SK-N-SH (cell line): Measurements from ENCODE around the gene PHLPP1. TPM values are rescaled to one million over a fixed set of nuclear protein-coding genes. Genes with fewer than 3 reads are reported as not detected.
A peak's percentile ranks its signal among the peaks of the same experiment; 100 is the strongest.

ENCODE experiments used
- CTCF ChIA-PET: fragments of 300-600, 350-600 bp; formaldehyde crosslinking; extraction: SDS; loops from one replicate; lab custom pipeline; 2021; lab: Yijun Ruan, JAX
- POLR2A ChIA-PET: fragments of 350-600 bp; sonication (Branson Sonifier 250); formaldehyde crosslinking; extraction: SDS; loops from one replicate; lab custom pipeline; 2020; ENCODE audit warnings: antibody characterized with exemption, inconsistent platforms; lab: Yijun Ruan, JAX
- DNase-seq: peaks from one replicate; pipeline ENCODE4 v3.0.0; 2012
- H2AFZ ChIP-seq: fragments of 200-600 bp; sonication (generic); 2 replicates; pipeline ENCODE4 v1.8.1; 2016; ENCODE audit warnings: antibody characterized with exemption, mild to moderate bottlenecking, low read depth
- H3F3A ChIP-seq: fragments of 200-600 bp; sonication (generic); replicated peaks from 2 replicates; pipeline ENCODE3; 2016; ENCODE audit warnings: antibody characterized with exemption, mild to moderate bottlenecking; ENCODE audit not compliant: insufficient read depth
- H3K27ac ChIP-seq, 2 experiments: fragments of 200-500 bp in 1 of 2; fragments of 200-600 bp in 1 of 2; sonication (Bioruptor generic) in 1 of 2; sonication (generic), shearing (Covaris generic) in 1 of 2; 2 replicates each; pipeline versions ENCODE4 v1.5.1 to v1.6.1; 2014 to 2016; ENCODE audit warnings: low read depth in 2 of 2, inconsistent platforms in 1 of 2, low read length in 1 of 2, mild to moderate bottlenecking in 1 of 2, mixed read lengths in 1 of 2
- H3K27me3 ChIP-seq: fragments of 200-600 bp; sonication (generic), shearing (Covaris generic); 2 replicates; pipeline ENCODE4 v1.6.1; 2016; ENCODE audit warnings: mixed run types; ENCODE audit not compliant: insufficient read depth
- H3K36me3 ChIP-seq, 2 experiments: fragments of 200-500 bp in 1 of 2; fragments of 200-600 bp in 1 of 2; sonication (Bioruptor generic) in 1 of 2; sonication (generic) in 1 of 2; replicated peaks in 1 of 2; 2 replicates each; pipeline versions ENCODE3 to v1.5.1; 2014 to 2016; ENCODE audit warnings: low read length in 1 of 2, mild to moderate bottlenecking in 1 of 2; ENCODE audit not compliant: insufficient read depth in 2 of 2, control insufficient read depth in 1 of 2
- H3K4me1 ChIP-seq, 2 experiments: fragments of 200-500 bp in 1 of 2; fragments of 200-600 bp in 1 of 2; sonication (Bioruptor generic) in 1 of 2; sonication (generic), shearing (Covaris generic) in 1 of 2; 2 replicates each; pipeline versions ENCODE4 v1.5.1 to v1.6.1; 2014 to 2016; ENCODE audit warnings: low read depth in 1 of 2, low read length in 1 of 2, mixed run types in 1 of 2; ENCODE audit not compliant: insufficient read depth in 2 of 2, control insufficient read depth in 1 of 2
- H3K4me2 ChIP-seq: fragments of 200-600 bp; sonication (generic), shearing (Covaris generic); 2 replicates; pipeline ENCODE4 v1.6.1; 2017; ENCODE audit warnings: mixed run types
- H3K4me3 ChIP-seq, 2 experiments: fragments of 200-500 bp in 1 of 2; fragments of 200-600 bp in 1 of 2; sonication (Bioruptor generic) in 1 of 2; sonication (generic), shearing (Covaris generic) in 1 of 2; 2 replicates each; pipeline versions ENCODE4 v1.5.1 to v1.8.1; 2014 to 2016; ENCODE audit warnings: low read depth in 2 of 2, inconsistent platforms in 1 of 2, low read length in 1 of 2, mild to moderate bottlenecking in 1 of 2, mixed read lengths in 1 of 2, moderate library complexity in 1 of 2
- H3K79me2 ChIP-seq: fragments of 200-600 bp; sonication (generic); 2 replicates; pipeline ENCODE4 v1.8.1; 2017; ENCODE audit warnings: mild to moderate bottlenecking; ENCODE audit not compliant: insufficient read depth
- H3K9ac ChIP-seq: fragments of 200-600 bp; sonication (generic); 2 replicates; pipeline ENCODE4 v1.6.1; 2017; ENCODE audit warnings: mixed run types
- H3K9me2 ChIP-seq: fragments of 200-600 bp; sonication (generic); 2 replicates; pipeline ENCODE4 v1.6.1; 2017; ENCODE audit warnings: mixed run types
- H3K9me3 ChIP-seq: fragments of 200-600 bp; sonication (generic); 2 replicates; pipeline ENCODE4 v1.6.1; 2017; ENCODE audit warnings: mixed run types, mild to moderate bottlenecking, moderate library complexity
- H4K20me1 ChIP-seq: fragments of 200-600 bp; sonication (generic); 2 replicates; pipeline ENCODE4 v1.6.1; 2017; ENCODE audit warnings: mild to moderate bottlenecking, mixed run types; ENCODE audit not compliant: insufficient read depth
- ELF1 ChIP-seq: IDR thresholded peaks from 2 replicates; pipeline ENCODE4 v1.4.0; 2012
- EZH2phosphoT487 ChIP-seq: fragments of 200-600 bp; sonication (generic); IDR thresholded peaks from 2 replicates; pipeline ENCODE4 v1.6.1; 2017; ENCODE audit warnings: low read depth, mixed run types, mild to moderate bottlenecking, antibody characterized with exemption, moderate library complexity, borderline replicate concordance
- FOSL2 ChIP-seq: IDR thresholded peaks from 2 replicates; pipeline ENCODE4 v1.4.0; 2012; ENCODE audit warnings: low read depth, mild to moderate bottlenecking, moderate library complexity, borderline replicate concordance
- FOXJ3 ChIP-seq: sonication (generic); formaldehyde crosslinking; IDR thresholded peaks from 2 replicates; pipeline ENCODE4 v1.5.1; 2020; ENCODE audit warnings: mild to moderate bottlenecking, missing genetic modification reagents
- FOXM1 ChIP-seq: IDR thresholded peaks from 2 replicates; pipeline ENCODE4 v1.4.0; 2012; ENCODE audit warnings: low read depth, mild to moderate bottlenecking
- GABPA ChIP-seq: IDR thresholded peaks from 2 replicates; pipeline ENCODE4 v1.4.0; 2012; ENCODE audit warnings: low read depth, mild to moderate bottlenecking
- MAX ChIP-seq: IDR thresholded peaks from 2 replicates; pipeline ENCODE4 v1.4.0; 2012; ENCODE audit warnings: low read depth
- MXI1 ChIP-seq: IDR thresholded peaks from 2 replicates; pipeline ENCODE4 v1.6.1; 2012; ENCODE audit warnings: mild to moderate bottlenecking, low read depth, low read length, improper control_type of control experiment
- NFIC ChIP-seq: IDR thresholded peaks from 2 replicates; pipeline ENCODE4 v1.4.0; 2012; ENCODE audit warnings: borderline replicate concordance
- NRF1 ChIP-seq: IDR thresholded peaks from 2 replicates; pipeline ENCODE4 v1.6.1; 2012; ENCODE audit warnings: low read depth, mild to moderate bottlenecking, low read length
- POLR2AphosphoS5 ChIP-seq: IDR thresholded peaks from 2 replicates; pipeline ENCODE4 v1.6.1; 2012; ENCODE audit warnings: low read depth, low read length
- RAD21 ChIP-seq: IDR thresholded peaks from 2 replicates; pipeline ENCODE4 v1.6.1; 2012; ENCODE audit warnings: mild to moderate bottlenecking, low read length
- RCOR1 ChIP-seq: fragments of 150-350 bp; IDR thresholded peaks from 2 replicates; pipeline ENCODE4 v1.6.1; 2017; ENCODE audit warnings: antibody characterized with exemption, low read length
- REST ChIP-seq: IDR thresholded peaks from 2 replicates; pipeline ENCODE4 v1.6.1; 2012; ENCODE audit warnings: mild to moderate bottlenecking, low read depth, low read length, moderate library complexity
- RFX5 ChIP-seq: IDR thresholded peaks from 2 replicates; pipeline ENCODE4 v1.6.1; 2012; ENCODE audit warnings: mild to moderate bottlenecking, improper control_type of control experiment, low read length
- RXRA ChIP-seq: IDR thresholded peaks from 2 replicates; pipeline ENCODE4 v1.4.0; 2012; ENCODE audit warnings: low read depth, mild to moderate bottlenecking, borderline replicate concordance
- SIN3A ChIP-seq: IDR thresholded peaks from 2 replicates; pipeline ENCODE4 v1.6.1; 2012; ENCODE audit warnings: low read depth, mild to moderate bottlenecking, low read length, moderate library complexity, borderline replicate concordance
- SMC3 ChIP-seq: IDR thresholded peaks from 2 replicates; pipeline ENCODE4 v1.6.1; 2012; ENCODE audit warnings: low read depth, low read length, improper control_type of control experiment
- TAF1 ChIP-seq: IDR thresholded peaks from 2 replicates; pipeline ENCODE4 v1.6.1; 2012; ENCODE audit warnings: low read depth, mild to moderate bottlenecking, low read length, moderate library complexity, borderline replicate concordance
- TCF12 ChIP-seq: IDR thresholded peaks from 2 replicates; pipeline ENCODE4 v1.4.0; 2012
- USF1 ChIP-seq: IDR thresholded peaks from 2 replicates; pipeline ENCODE4 v1.4.0; 2012; ENCODE audit warnings: low read depth, borderline replicate concordance
- YY1 ChIP-seq: IDR thresholded peaks from 2 replicates; pipeline ENCODE4 v1.4.0; 2012; ENCODE audit warnings: low read depth, mild to moderate bottlenecking
- WGBS: methylation state at CpG from one replicate; pipeline ENCODE4 v1.1.6; 2017; ENCODE audit warnings: low lambda C conversion rate; 5-methylcytosine and 5-hydroxymethylcytosine counted together
- polyA plus RNA-seq, 3 experiments: library from polyadenylated mRNA; depleted of rRNA; stranded (reverse); fragments of >200 nt; gene quantifications; 2 replicates each; pipeline ENCODE4 v1.2.3, GENCODE V29; 2012
- TF ChIP-seq, protein P1 (sequence below): fragments of 200-600 bp; sonication (generic); IDR thresholded peaks from 2 replicates; pipeline ENCODE4 v1.6.1; 2017; ENCODE audit warnings: antibody characterized with exemption, mild to moderate bottlenecking, moderate library complexity
- TF ChIP-seq, protein P2 (sequence below): IDR thresholded peaks from 2 replicates; pipeline ENCODE4 v1.4.0; 2012; ENCODE audit warnings: low read depth, borderline replicate concordance

Gene PHLPP1
- polyA plus RNA-seq, 1 of the 3 experiments (the other 2 are of a cell fraction), result 4.6 TPM

- no peak for TF ChIP-seq FOXM1
- no peak for TF ChIP-seq MAX
- no peak for TF ChIP-seq YY1
- TF ChIP-seq, all 33 proteins: peak for 0
Observed at GRCh38 chr18:62758591-62758990, 43.2 kb downstream of the PHLPP1 start (continued).

DNA sequence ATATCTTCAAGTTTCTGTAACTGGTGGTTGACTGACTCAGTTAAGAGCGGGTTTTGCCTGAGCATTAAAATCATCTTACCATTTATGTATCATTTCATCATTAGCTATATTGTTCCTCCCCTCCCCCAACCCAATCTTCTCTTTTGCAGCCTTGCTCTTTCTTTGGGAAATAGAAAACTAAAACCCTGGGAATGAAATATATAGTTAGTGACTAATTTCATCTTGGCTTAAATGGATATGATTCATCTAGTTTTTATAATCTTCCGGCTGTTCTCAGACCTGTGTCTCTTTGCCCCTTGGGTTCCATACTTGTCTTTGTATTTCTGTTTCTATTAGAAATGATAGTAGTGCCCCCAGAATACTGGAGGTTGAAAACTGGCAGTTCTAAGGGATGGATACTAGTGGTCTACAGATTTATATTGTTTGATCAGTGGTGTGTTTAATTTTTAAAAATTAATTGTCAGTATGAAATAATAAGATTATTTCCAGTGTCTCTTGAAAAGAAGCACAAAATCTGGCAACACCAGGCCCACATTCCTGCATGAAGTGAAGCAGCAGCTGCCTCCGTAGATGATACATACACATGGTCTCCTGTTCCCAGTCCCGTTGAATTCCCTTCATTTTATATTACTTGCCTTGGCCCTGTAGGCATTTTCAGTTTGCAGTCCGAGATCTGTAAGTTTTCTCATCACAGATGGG, 44.5 kb downstream of the PHLPP1 start:
- Histone ChIP-seq H3K79me2 (peaks cover 36% of the 10 kb centered on the region), H3F3A (peaks cover 21% of the 10 kb centered on the region), H3K27me3 (no peaks in the 10 kb centered on the region), H3K9ac (peak overlapping the region; percentile 32; the same call in 1 of the 2 replicates), H3K4me3 (peak overlapping the region in 1 of 2 experiments; percentile 29; a peak in 1 of 4 replicates), H4K20me1 (no peaks in the 10 kb centered on the region), H3K27ac (peak overlapping the region in 1 of 2 experiments; percentile 92; a peak in 2 of 4 replicates), H2AFZ (peak overlapping the region; percentile 44), H3K9me3 (no peaks in the 10 kb centered on the region), H3K4me2 (peak overlapping the region; percentile 61), H3K36me3 (no peaks in the 10 kb centered on the region), H3K4me1 (peaks cover 7 to 20% of the 10 kb centered on the region in 2 experiments; a peak in 3 of 4 replicates), H3K9me2 (no peaks in the 10 kb centered on the region)
- ChIA-PET POLR2A (no interaction called here), CTCF (no interaction called here)
- DNase-seq, result no peak
- whole genome bisulfite sequencing, result 38% methylated on average over 5 of the region's 5 CpGs
- TF ChIP-seq, protein P1, sequence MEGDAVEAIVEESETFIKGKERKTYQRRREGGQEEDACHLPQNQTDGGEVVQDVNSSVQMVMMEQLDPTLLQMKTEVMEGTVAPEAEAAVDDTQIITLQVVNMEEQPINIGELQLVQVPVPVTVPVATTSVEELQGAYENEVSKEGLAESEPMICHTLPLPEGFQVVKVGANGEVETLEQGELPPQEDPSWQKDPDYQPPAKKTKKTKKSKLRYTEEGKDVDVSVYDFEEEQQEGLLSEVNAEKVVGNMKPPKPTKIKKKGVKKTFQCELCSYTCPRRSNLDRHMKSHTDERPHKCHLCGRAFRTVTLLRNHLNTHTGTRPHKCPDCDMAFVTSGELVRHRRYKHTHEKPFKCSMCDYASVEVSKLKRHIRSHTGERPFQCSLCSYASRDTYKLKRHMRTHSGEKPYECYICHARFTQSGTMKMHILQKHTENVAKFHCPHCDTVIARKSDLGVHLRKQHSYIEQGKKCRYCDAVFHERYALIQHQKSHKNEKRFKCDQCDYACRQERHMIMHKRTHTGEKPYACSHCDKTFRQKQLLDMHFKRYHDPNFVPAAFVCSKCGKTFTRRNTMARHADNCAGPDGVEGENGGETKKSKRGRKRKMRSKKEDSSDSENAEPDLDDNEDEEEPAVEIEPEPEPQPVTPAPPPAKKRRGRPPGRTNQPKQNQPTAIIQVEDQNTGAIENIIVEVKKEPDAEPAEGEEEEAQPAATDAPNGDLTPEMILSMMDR, result no peak
- TF ChIP-seq POLR2AphosphoS5 (no peak), SMC3 (no peak), ELF1 (no peak), NFIC (0 out of 2 replicates have a peak, but pooled peaks have one; percentile 20), TCF12 (no peak), GABPA (no peak), FOXM1 (no peak), RXRA (no peak), YY1 (peak; percentile 55; the same call in 1 of the 2 replicates), FOSL2 (peak; percentile 58; the same call in 1 of the 2 replicates), TAF1 (no peak), RAD21 (no peak), SIN3A (no peak), FOXJ3 (CRISPR knock-in tag) (no peak), RFX5 (no peak), RCOR1 (no peak), MXI1 (no peak), USF1 (no peak), NRF1 (no peak), REST (no peak), EZH2phosphoT487 (no peak)
- TF ChIP-seq, protein P2, sequence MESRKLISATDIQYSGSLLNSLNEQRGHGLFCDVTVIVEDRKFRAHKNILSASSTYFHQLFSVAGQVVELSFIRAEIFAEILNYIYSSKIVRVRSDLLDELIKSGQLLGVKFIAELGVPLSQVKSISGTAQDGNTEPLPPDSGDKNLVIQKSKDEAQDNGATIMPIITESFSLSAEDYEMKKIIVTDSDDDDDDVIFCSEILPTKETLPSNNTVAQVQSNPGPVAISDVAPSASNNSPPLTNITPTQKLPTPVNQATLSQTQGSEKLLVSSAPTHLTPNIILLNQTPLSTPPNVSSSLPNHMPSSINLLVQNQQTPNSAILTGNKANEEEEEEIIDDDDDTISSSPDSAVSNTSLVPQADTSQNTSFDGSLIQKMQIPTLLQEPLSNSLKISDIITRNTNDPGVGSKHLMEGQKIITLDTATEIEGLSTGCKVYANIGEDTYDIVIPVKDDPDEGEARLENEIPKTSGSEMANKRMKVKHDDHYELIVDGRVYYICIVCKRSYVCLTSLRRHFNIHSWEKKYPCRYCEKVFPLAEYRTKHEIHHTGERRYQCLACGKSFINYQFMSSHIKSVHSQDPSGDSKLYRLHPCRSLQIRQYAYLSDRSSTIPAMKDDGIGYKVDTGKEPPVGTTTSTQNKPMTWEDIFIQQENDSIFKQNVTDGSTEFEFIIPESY, result no peak
